Trophoblast cell (in vitro differentiated cells and primary cell): ENCODE measurements around the gene ZNF175.

ENCODE experiments used
- DNase-seq, 2 donors: peaks; one replicate each; pipeline ENCODE4 v3.0.0-alpha.2; 2016
- H2AFZ ChIP-seq: 2 replicates; pipeline ENCODE4 v1.6.1; 2013; ENCODE audit warnings: low read length, moderate library complexity, mild to moderate bottlenecking; ENCODE audit not compliant: insufficient read depth, poor library complexity
- H2AK5ac ChIP-seq: 2 replicates; pipeline ENCODE4 v1.6.1; 2013; ENCODE audit warnings: mild to moderate bottlenecking, low read length
- H2BK120ac ChIP-seq: 2 replicates; pipeline ENCODE4 v1.6.1; 2013; ENCODE audit warnings: low read length, mild to moderate bottlenecking, moderate library complexity; ENCODE audit not compliant: insufficient read depth, poor library complexity
- H2BK12ac ChIP-seq: 2 replicates; pipeline ENCODE4 v1.6.1; 2013; ENCODE audit warnings: mild to moderate bottlenecking, low read length, moderate library complexity
- H2BK5ac ChIP-seq: 2 replicates; pipeline ENCODE4 v1.6.1; 2013; ENCODE audit warnings: low read length, low read depth, moderate library complexity, mild to moderate bottlenecking; ENCODE audit not compliant: poor library complexity
- H3K14ac ChIP-seq: 2 replicates; pipeline ENCODE4 v1.6.1; 2013; ENCODE audit warnings: mild to moderate bottlenecking, low read length
- H3K18ac ChIP-seq: 2 replicates; pipeline ENCODE4 v1.6.1; 2013; ENCODE audit warnings: mild to moderate bottlenecking, low read length
- H3K23ac ChIP-seq: 2 replicates; pipeline ENCODE4 v1.6.1; 2013; ENCODE audit warnings: low read length
- H3K27ac ChIP-seq: 2 replicates; pipeline ENCODE4 v1.5.1; 2013; ENCODE audit warnings: low read depth, mild to moderate bottlenecking, inconsistent platforms, low read length, moderate library complexity
- H3K27me3 ChIP-seq: 2 replicates; pipeline ENCODE4 v1.6.1; 2013; ENCODE audit warnings: inconsistent platforms, mild to moderate bottlenecking, low read length, moderate library complexity; ENCODE audit not compliant: insufficient read depth
- H3K36me3 ChIP-seq, 2 experiments: 1 replicate in 1 of 2; 2 replicates in 1 of 2; pipeline ENCODE4 v1.6.1; 2013; ENCODE audit warnings: low read length in 2 of 2, mild to moderate bottlenecking in 2 of 2, moderate library complexity in 1 of 2; ENCODE audit not compliant: insufficient read depth in 2 of 2, control insufficient read depth in 1 of 2
- H3K4ac ChIP-seq: 2 replicates; pipeline ENCODE4 v1.6.1; 2013; ENCODE audit warnings: low read depth, mild to moderate bottlenecking, low read length, moderate library complexity
- H3K4me1 ChIP-seq, 2 experiments: 1 replicate in 1 of 2; 2 replicates in 1 of 2; pipeline ENCODE4 v1.6.1; 2013; ENCODE audit warnings: low read length in 2 of 2, mild to moderate bottlenecking in 2 of 2, moderate library complexity in 1 of 2; ENCODE audit not compliant: insufficient read depth in 2 of 2, control insufficient read depth in 1 of 2
- H3K4me2 ChIP-seq: 2 replicates; pipeline ENCODE4 v1.6.1; 2013; ENCODE audit warnings: inconsistent platforms, mild to moderate bottlenecking, low read length, moderate library complexity
- H3K4me3 ChIP-seq: 2 replicates; pipeline ENCODE4 v1.5.1; 2013; ENCODE audit warnings: mild to moderate bottlenecking, low read depth, low read length, inconsistent platforms
- H3K79me1 ChIP-seq: one replicate; pipeline ENCODE4 v1.6.1; 2013; ENCODE audit warnings: low read length
- H3K79me2 ChIP-seq: 2 replicates; pipeline ENCODE4 v1.6.1; 2013; ENCODE audit warnings: low read length, mild to moderate bottlenecking; ENCODE audit not compliant: control insufficient read depth, insufficient read depth, poor library complexity
- H3K9ac ChIP-seq: 2 replicates; pipeline ENCODE4 v1.6.1; 2013; ENCODE audit warnings: mild to moderate bottlenecking, low read length
- H3K9me3 ChIP-seq: 2 replicates; pipeline ENCODE4 v1.6.1; 2013; ENCODE audit warnings: low read depth, mild to moderate bottlenecking, control low read depth, inconsistent platforms, low read length; ENCODE audit not compliant: insufficient read depth
- H4K12ac ChIP-seq: 2 replicates; pipeline ENCODE4 v1.6.1; 2013; ENCODE audit warnings: low read depth, mild to moderate bottlenecking, low read length, moderate library complexity
- H4K8ac ChIP-seq: 2 replicates; pipeline ENCODE4 v1.6.1; 2013; ENCODE audit warnings: low read depth, mild to moderate bottlenecking, low read length, moderate library complexity
- H4K91ac ChIP-seq: one replicate; pipeline ENCODE4 v1.6.1; 2013; ENCODE audit warnings: low read depth, mild to moderate bottlenecking, low read length, moderate library complexity
- WGBS: extraction: QIAGEN DNeasy Blood & Tissue Kit; methylation state at CpG from one replicate; pipeline ENCODE4 v1.1.7; 2013; ENCODE audit warnings: missing lambda C conversion rate; ENCODE audit not compliant: insufficient read length, insufficient coverage; ENCODE audit errors: extremely low coverage; 5-methylcytosine and 5-hydroxymethylcytosine counted together

Gene ZNF175

GRCh38 chr19:51548213-51548651, 22.9 kb upstream of the ZNF175 start:
- Histone ChIP-seq H4K91ac (peak overlapping the region; percentile 91), H3K23ac (no peak overlapping the region)

GRCh38 chr19:51548891-51549305, 22.2 kb upstream of the ZNF175 start:
- Histone ChIP-seq H4K12ac (no peak overlapping the region), H4K91ac (peak overlapping the region; percentile 91), H3K4me1 (peaks cover 10 to 11% of the 10 kb centered on the region in 2 experiments), H2BK12ac (peak overlapping the region; percentile 20), H3K36me3 (no peaks in the 10 kb centered on the region), H3K9me3 (peaks cover 36% of the 10 kb centered on the region), H3K79me1 (peaks cover 13% of the 10 kb centered on the region), H4K8ac (no peak overlapping the region), H3K27me3 (no peaks in the 10 kb centered on the region), H3K4me3 (no peak overlapping the region), H3K23ac (no peak overlapping the region), H2BK5ac (peak overlapping the region; percentile 26), H2BK120ac (peak overlapping the region; percentile 33), H2AFZ (no peak overlapping the region), H3K79me2 (no peaks in the 10 kb centered on the region), H3K18ac (no peak overlapping the region), H3K4me2 (no peak overlapping the region), H3K14ac (no peak overlapping the region), H3K4ac (no peak overlapping the region), H2AK5ac (no peak overlapping the region), H3K27ac (no peak overlapping the region), H3K9ac (no peak overlapping the region)
- no peak for DNase-seq
- no CpG with 5 or more reads among the region's 4 CpGs for WGBS

More at GRCh38 chr19:51548213-51548651, 22.9 kb upstream of the ZNF175 start:
- H3K9me3 ChIP-seq: peaks cover 36% of the 10 kb centered on the region
- no peak overlapping the region for H3K4me2 ChIP-seq
- no peak overlapping the region for H3K18ac ChIP-seq
- DNase-seq: no peak
- no CpG with 5 or more reads among the region's 5 CpGs for WGBS
- peaks cover 13% of the 10 kb centered on the region for H3K79me1 ChIP-seq
- H3K79me2 ChIP-seq: no peaks in the 10 kb centered on the region
- H4K8ac ChIP-seq: no peak overlapping the region
- peak overlapping the region; percentile 32 for H3K14ac ChIP-seq
- peak overlapping the region; percentile 33 for H2BK120ac ChIP-seq
- peak overlapping the region; percentile 86 for H3K27ac ChIP-seq
- no peak overlapping the region for H3K4me3 ChIP-seq
- peaks cover 10 to 11% of the 10 kb centered on the region in 2 experiments for H3K4me1 ChIP-seq
- no peaks in the 10 kb centered on the region for H3K27me3 ChIP-seq
- H3K36me3 ChIP-seq: no peaks in the 10 kb centered on the region
- no peak overlapping the region for H2BK12ac ChIP-seq
- no peak overlapping the region for H3K4ac ChIP-seq
- no peak overlapping the region for H2AFZ ChIP-seq
- H2AK5ac ChIP-seq: no peak overlapping the region
- no peak overlapping the region for H3K9ac ChIP-seq
- H2BK5ac ChIP-seq: peak overlapping the region; percentile 85
- H4K12ac ChIP-seq: no peak overlapping the region

GRCh38 chr19:51549533-51550324, 21.4 kb upstream of the ZNF175 start:
- H3K23ac ChIP-seq: no peak overlapping the region
- peak overlapping the region; percentile 12 for H2BK12ac ChIP-seq
- H3K79me2 ChIP-seq: no peaks in the 10 kb centered on the region
- H2BK120ac ChIP-seq: no peak overlapping the region
- no peak overlapping the region for H3K27ac ChIP-seq
- no peak overlapping the region for H3K14ac ChIP-seq
- H3K27me3 ChIP-seq: no peaks in the 10 kb centered on the region
- H4K91ac ChIP-seq: peak overlapping the region; percentile 91
- no peak for DNase-seq
- H4K8ac ChIP-seq: no peak overlapping the region
- H3K79me1 ChIP-seq: peaks cover 13% of the 10 kb centered on the region
- H3K9ac ChIP-seq: no peak overlapping the region
- no peak overlapping the region for H3K4me2 ChIP-seq
- no peak overlapping the region for H2AFZ ChIP-seq
- no peak overlapping the region for H4K12ac ChIP-seq
- no peak overlapping the region for H2BK5ac ChIP-seq
- peaks cover 10 to 11% of the 10 kb centered on the region in 2 experiments for H3K4me1 ChIP-seq
- no CpG with 5 or more reads among the region's 8 CpGs for WGBS
- H3K4me3 ChIP-seq: no peak overlapping the region
- H3K9me3 ChIP-seq: peaks cover 30% of the 10 kb centered on the region
- no peak overlapping the region for H3K4ac ChIP-seq
- H3K36me3 ChIP-seq: no peaks in the 10 kb centered on the region
- H3K18ac ChIP-seq: no peak overlapping the region
- H2AK5ac ChIP-seq: no peak overlapping the region

GRCh38 chr19:51550848-51551672, 20.0 kb upstream of the ZNF175 start:
- H2AFZ ChIP-seq: no peak overlapping the region
- no peak overlapping the region for H2BK5ac ChIP-seq

More at GRCh38 chr19:51550848-51551672, 20.0 kb upstream of the ZNF175 start:
- Histone ChIP-seq H3K4me3 (no peak overlapping the region), H3K4ac (no peak overlapping the region), H3K79me1 (peaks cover 11% of the 10 kb centered on the region), H3K27ac (no peak overlapping the region), H2AK5ac (no peak overlapping the region), H4K91ac (peak overlapping the region; percentile 36), H4K12ac (no peak overlapping the region), H3K27me3 (no peaks in the 10 kb centered on the region), H3K36me3 (no peaks in the 10 kb centered on the region), H3K18ac (no peak overlapping the region), H4K8ac (no peak overlapping the region), H3K4me1 (peaks cover 10 to 11% of the 10 kb centered on the region in 2 experiments), H3K14ac (no peak overlapping the region), H2BK120ac (no peak overlapping the region), H3K4me2 (no peak overlapping the region), H3K9me3 (peaks cover 24% of the 10 kb centered on the region), H2BK12ac (no peak overlapping the region), H3K9ac (no peak overlapping the region), H3K23ac (no peak overlapping the region), H3K79me2 (no peaks in the 10 kb centered on the region)
- peak; percentile 29 to 54 for DNase-seq
- WGBS: no CpG with 5 or more reads among the region's 20 CpGs
